NT2/D1 (cell line): ENCODE results near the gene CUTC.

ENCODE experiments used
- DNase-seq: peaks from one replicate; pipeline ENCODE4 v3.0.0-alpha.2; 2011; ENCODE audit warnings: low read depth, low spot score
- H3K27me3 ChIP-seq: 2 replicates; pipeline ENCODE4 v1.6.0; 2011; ENCODE audit warnings: mild to moderate bottlenecking; ENCODE audit not compliant: insufficient read length, insufficient read depth
- H3K36me3 ChIP-seq: 2 replicates; pipeline ENCODE4 v1.6.1; 2011; ENCODE audit warnings: mild to moderate bottlenecking, low read length, mixed read lengths; ENCODE audit not compliant: insufficient read depth, insufficient read length
- H3K4me1 ChIP-seq: 2 replicates; pipeline ENCODE4 v1.5.1; 2011; ENCODE audit not compliant: insufficient read depth, insufficient read length
- H3K4me3 ChIP-seq: 2 replicates; pipeline ENCODE4 v1.5.1; 2011; ENCODE audit warnings: low read depth; ENCODE audit not compliant: insufficient read length
- H3K9ac ChIP-seq: 2 replicates; pipeline ENCODE4 v1.6.0; 2011; ENCODE audit warnings: low read depth; ENCODE audit not compliant: insufficient read length
- H3K9me3 ChIP-seq: 2 replicates; pipeline ENCODE4 v1.5.1; 2011; ENCODE audit warnings: mild to moderate bottlenecking, low read length; ENCODE audit not compliant: insufficient read depth
- SUZ12 ChIP-seq: IDR thresholded peaks from 2 replicates; pipeline ENCODE4 v1.6.1; 2011; ENCODE audit not compliant: insufficient read length, insufficient read depth; ENCODE audit errors: extremely low read depth
- YY1 ChIP-seq: IDR thresholded peaks from 2 replicates; pipeline ENCODE4 v1.6.1; 2011; ENCODE audit not compliant: insufficient read length, insufficient read depth
- ZNF274 ChIP-seq: IDR thresholded peaks from 2 replicates; pipeline ENCODE4 v1.6.1; 2011; ENCODE audit warnings: mild to moderate bottlenecking, low read depth, low read length

Gene CUTC

DNA sequence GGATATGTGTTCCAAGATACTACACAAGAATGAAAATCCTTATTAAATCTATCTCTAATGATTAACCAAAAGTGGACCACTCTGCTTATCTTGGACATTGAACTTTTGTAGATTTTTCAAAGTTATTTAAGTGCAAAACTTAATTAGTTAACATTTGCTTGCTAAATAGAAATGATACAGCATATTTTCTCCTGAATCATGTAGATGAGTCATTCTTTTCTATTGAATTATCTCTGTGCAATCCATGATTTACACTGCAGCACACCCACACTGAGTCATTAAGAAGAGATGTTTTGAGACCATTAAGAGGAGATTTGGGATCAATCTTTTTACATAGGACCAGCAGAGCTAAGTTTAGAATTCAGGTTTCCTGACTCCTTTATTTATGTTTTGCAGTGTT is 43.8 kb downstream of the CUTC start:
- TF ChIP-seq YY1 (no peak), SUZ12 (no peak), ZNF274 (no peak)
- Histone ChIP-seq H3K4me1 (no peaks in the 10 kb centered on the region), H3K9ac (no peak overlapping the region)

DNA sequence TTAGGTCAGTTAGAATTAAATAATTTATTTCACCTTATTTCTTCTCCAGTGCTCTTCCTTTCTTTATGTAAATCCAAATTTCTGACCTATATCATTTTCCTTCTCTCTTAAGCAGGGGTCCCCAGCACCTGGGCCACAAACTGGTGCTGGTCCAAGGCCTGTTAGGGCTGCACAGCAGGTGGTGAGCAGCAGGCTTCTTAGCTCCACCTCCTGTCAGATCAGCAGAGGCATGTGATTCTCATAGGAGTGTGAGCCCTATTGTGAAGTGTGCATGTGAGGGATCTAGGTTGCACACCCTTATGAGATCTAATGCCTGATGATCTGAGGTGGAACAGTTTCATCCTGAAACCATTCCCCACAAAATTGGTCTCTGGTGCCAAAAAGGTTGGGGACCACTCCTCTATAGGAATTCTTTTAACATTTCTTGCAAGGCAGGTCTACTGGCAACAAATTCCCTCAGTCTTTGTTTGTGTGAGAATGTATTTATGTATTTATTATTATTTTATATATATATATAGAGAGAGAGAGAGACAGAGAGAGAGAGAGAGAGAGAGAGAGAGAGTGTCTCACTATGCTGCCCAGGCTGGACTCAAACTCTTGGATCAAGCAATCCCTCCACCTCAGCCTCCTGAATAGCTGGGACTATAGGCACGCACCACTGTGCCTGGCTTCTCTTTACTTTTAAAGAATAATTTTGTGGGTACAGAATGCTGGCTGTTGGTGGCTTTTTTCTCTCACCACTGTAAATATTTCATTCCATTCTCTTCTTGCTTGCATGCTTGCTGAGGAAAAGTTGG is 46.1 kb downstream of the CUTC start:
- no peaks in the 10 kb centered on the region for H3K27me3 ChIP-seq
- H3K4me3 ChIP-seq, result no peak overlapping the region
- H3K36me3 ChIP-seq, result no peaks in the 10 kb centered on the region
- TF ChIP-seq SUZ12, result no peak
- H3K4me1 ChIP-seq, result no peaks in the 10 kb centered on the region
- no peak overlapping the region for H3K9ac ChIP-seq
- DNase-seq, result no peak
- no peaks in the 10 kb centered on the region for H3K9me3 ChIP-seq

More for the DNA sequence above, 43.8 kb downstream of the CUTC start:
- no peaks in the 10 kb centered on the region for H3K27me3 ChIP-seq
- DNase-seq, result no peak
- no peaks in the 10 kb centered on the region for H3K36me3 ChIP-seq
- no peaks in the 10 kb centered on the region for H3K9me3 ChIP-seq
- no peak overlapping the region for H3K4me3 ChIP-seq

DNA sequence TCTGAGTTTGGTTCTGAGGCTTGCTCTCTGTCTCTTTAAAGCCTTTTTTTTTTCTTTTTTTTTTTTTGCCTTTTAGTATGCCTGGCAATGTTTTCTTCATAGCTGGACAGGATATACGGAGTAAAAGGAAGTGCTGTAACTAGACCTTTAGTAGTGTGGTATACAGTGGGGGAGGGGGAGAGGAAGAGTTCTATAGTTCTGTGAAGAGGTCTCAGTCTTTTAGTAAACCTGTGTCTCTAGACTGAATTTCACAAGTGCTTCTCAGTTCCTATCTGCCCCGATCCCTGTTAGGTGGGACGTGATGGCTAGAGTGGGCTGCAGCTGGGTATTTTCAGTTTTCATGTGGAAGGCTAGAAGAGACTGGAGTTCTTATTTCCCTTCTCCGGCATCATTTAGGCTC is 47.3 kb downstream of the CUTC start:
- no peak for TF ChIP-seq SUZ12
- TF ChIP-seq YY1, result no peak
- no peak for TF ChIP-seq ZNF274
- Histone ChIP-seq H3K9ac (no peak overlapping the region), H3K36me3 (no peaks in the 10 kb centered on the region), H3K4me3 (no peak overlapping the region), H3K27me3 (no peaks in the 10 kb centered on the region), H3K4me1 (no peaks in the 10 kb centered on the region), H3K9me3 (no peaks in the 10 kb centered on the region)
- no peak for DNase-seq

DNA sequence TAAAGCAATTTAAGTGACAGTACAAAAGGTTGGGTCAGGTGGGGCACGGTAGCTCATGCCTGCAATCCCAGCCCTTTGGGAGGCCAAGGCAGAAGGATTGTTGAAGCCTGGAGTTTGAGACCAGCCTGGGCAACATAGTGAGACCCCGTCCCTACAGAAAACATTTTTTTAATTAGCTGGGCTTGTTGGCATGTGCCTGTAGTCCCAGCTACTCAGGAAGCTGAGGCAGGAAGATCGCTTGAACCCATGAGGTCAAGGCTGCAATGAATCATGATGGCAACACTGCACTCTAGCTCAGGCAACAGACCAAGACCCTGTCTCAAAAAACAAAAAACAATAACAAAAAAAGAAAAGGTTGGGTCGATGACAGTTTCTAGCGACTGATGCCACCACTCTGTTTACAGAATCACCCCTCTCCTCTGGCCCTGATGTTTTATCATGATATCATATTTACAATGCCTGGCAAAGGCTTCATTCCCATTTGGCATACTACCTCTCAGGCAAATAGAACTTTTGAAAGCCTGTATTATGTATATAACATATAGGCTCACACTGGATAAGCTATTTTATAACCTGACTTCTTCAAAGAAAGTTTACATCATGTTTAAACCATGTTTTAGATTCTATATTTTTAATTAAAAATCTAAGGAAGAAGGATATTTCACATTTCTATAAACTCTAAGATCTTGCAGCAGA is 49.8 kb downstream of the CUTC start:
- H3K36me3 ChIP-seq, result no peaks in the 10 kb centered on the region
- H3K27me3 ChIP-seq, result no peaks in the 10 kb centered on the region
- no peak overlapping the region for H3K9ac ChIP-seq
- TF ChIP-seq YY1 (no peak), SUZ12 (no peak), ZNF274 (no peak)
- H3K4me3 ChIP-seq, result no peak overlapping the region
- H3K4me1 ChIP-seq, result no peaks in the 10 kb centered on the region
- H3K9me3 ChIP-seq, result no peaks in the 10 kb centered on the region
- DNase-seq, result no peak

DNA sequence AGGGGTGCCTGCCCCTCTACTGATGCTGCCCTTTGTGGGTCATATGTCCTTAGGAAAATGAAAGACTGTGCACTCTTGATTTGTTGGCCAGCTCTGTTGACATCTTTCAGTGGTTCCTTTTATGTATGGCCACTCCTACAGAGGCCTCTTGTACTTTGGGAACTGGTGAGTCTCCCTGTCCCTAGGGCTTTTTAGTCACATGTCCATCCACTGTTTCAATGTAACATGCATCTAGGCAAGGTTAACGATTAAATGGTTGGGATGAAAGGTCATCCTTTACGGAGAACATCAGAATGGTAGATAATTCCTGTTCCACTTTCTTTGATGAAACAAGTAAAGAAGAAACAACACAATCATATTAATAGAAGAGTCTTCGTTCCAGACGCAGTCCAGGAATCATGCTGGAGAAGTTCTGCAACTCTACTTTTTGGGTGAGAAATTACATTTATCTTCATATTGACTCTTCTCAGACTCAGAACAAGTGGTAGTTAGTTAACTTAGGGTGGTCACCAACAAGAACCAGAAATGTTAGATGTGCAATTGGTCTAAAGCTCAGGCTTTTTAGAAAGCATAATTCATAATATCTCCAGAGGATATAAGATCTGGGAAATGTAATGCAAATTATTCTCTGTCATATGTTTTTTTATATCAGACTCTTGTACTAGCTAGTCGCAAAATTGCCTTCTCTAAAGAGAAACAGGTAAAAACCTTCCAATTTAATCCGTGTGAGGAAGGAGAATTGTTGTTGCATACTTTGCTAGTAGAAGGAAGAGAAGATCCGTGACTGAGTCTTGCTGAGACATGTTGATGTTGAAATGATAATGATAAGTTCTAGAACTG is 50.6 kb downstream of the CUTC start, which contains the start of gene ABCC2:
Gene ABCC2, plus strand, starts transcription at position 194 of the 840 bp plus-strand sequence. Its CDS starts 205 bp downstream, at position 399.
- no peaks in the 10 kb centered on the region for H3K27me3 ChIP-seq
- H3K4me1 ChIP-seq, result no peaks in the 10 kb centered on the region
- TF ChIP-seq ZNF274, result no peak
- no peak within 1 kb of the TSS for H3K9ac ChIP-seq
- no peaks in the 10 kb centered on the region for H3K9me3 ChIP-seq
- no peak within 1 kb of the TSS for H3K4me3 ChIP-seq
- no peak for DNase-seq
- H3K36me3 ChIP-seq, result no peaks in the 10 kb centered on the region

DNA sequence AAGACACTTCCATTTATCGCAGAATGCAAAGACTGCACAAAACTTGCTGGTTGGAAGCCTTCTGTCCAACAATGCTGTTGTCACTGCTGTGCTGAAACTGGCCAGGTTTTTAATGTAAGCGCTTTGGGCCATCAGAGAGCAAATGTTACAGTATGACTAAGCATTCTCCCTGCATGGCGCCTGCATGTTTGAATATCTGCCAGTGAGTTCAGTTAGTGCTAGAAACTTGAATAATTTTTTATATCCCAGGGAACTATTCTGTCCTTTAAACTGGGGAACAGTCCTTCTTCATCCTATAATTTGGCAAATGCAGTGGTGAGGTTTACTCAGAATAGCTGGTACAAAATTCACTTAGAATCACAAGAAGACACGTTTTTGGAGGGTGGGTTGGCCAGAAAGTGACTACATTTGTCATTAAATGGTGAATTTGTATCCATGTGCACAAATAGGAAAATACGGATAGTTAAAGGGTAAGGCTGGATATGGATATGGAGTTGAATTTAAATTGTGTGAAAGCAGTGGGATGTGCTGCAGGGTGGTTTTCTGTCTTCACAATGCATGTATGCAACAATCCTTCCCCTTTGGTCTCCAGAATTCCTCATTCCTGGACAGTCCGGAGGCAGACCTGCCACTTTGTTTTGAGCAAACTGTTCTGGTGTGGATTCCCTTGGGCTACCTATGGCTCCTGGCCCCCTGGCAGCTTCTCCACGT is 52.1 kb downstream of the CUTC start:
- DNase-seq, result no peak
- no peaks in the 10 kb centered on the region for H3K9me3 ChIP-seq
- no peak for TF ChIP-seq ZNF274
- H3K4me1 ChIP-seq, result no peaks in the 10 kb centered on the region
- H3K4me3 ChIP-seq, result no peak overlapping the region
- no peaks in the 10 kb centered on the region for H3K27me3 ChIP-seq
- no peaks in the 10 kb centered on the region for H3K36me3 ChIP-seq
- no peak overlapping the region for H3K9ac ChIP-seq
